ENCODE measurements around the gene NETO2. TPM values are rescaled to one million over a fixed set of nuclear protein-coding genes. Genes with fewer than 3 reads are reported as not detected.

Gene NETO2
- total and polyA plus RNA-seq, 2 of the 13 experiments (the other 11 are each of a cell fraction or from before 2014, with no cell fraction given): 8.2 to 13.5 TPM

- TF ChIP-seq ZNF687 (CRISPR knock-in tag; IDR thresholded peaks at IDR 0.05) (peak; percentile 95), ELK4 (CRISPR knock-in tag; IDR thresholded peaks at IDR 0.05; ENCODE audit: borderline replicate concordance) (no peak), KDM4B (CRISPR knock-in tag; IDR thresholded peaks at IDR 0.05) (peak; percentile 78; the same call in 1 of the 2 replicates), PBX2 (CRISPR knock-in tag; IDR thresholded peaks at IDR 0.05) (no peak), NCOA1 (CRISPR knock-in tag; IDR thresholded peaks at IDR 0.05) (no peak), MBNL3 (CRISPR knock-in tag; conservative IDR thresholded peaks at IDR 0.05) (no peak), GLI4 (CRISPR knock-in tag; IDR thresholded peaks at IDR 0.05; ENCODE audit: borderline replicate concordance) (no peak), ZNF841 (CRISPR knock-in tag; IDR thresholded peaks at IDR 0.05; ENCODE audit: borderline replicate concordance) (no peak), HNF1B (CRISPR knock-in tag; IDR thresholded peaks at IDR 0.05) (peak; percentile 60), ATF7 (IDR thresholded peaks at IDR 0.05) (no peak), ATF7 (CRISPR knock-in tag; IDR thresholded peaks at IDR 0.05) (peak; percentile 79; the same call in 1 of the 2 replicates), FLYWCH1 (CRISPR knock-in tag; IDR thresholded peaks at IDR 0.05) (no peak), ZNF577 (CRISPR knock-in tag; IDR thresholded peaks at IDR 0.05; ENCODE audit: borderline replicate concordance, low read depth) (no peak), DDIT3 (CRISPR knock-in tag; IDR thresholded peaks at IDR 0.05) (no peak), ZNF713 (CRISPR knock-in tag; IDR thresholded peaks at IDR 0.05) (peak; percentile 80; the same call in 1 of the 2 replicates), BRD4 (CRISPR knock-in tag; IDR thresholded peaks at IDR 0.05) (no peak), IRF1 (CRISPR knock-in tag; IDR thresholded peaks at IDR 0.05; ENCODE audit: low read depth) (0 out of 2 replicates have a peak, but pooled peaks have one; percentile 29), ZFAT (CRISPR knock-in tag; conservative IDR thresholded peaks at IDR 0.05) (no peak), ZNF382 (CRISPR knock-in tag; IDR thresholded peaks at IDR 0.05; ENCODE audit: borderline replicate concordance) (no peak), RFXAP (CRISPR knock-in tag; IDR thresholded peaks at IDR 0.05; ENCODE audit: borderline replicate concordance) (peak; percentile 26; the same call in 1 of the 2 replicates), SIX4 (CRISPR knock-in tag; IDR thresholded peaks at IDR 0.05) (no peak)
Measured at GRCh38 chr16:47037746-47038458, 105.8 kb downstream of the NETO2 start (continued).

Measured in HepG2 (cell line).